Thoracic aorta (tissue), 2 donors: ENCODE data around the gene IL17F. TPM values are rescaled to one million over a fixed set of nuclear protein-coding genes. Genes with fewer than 3 reads are reported as not detected.
"Not testable (repeated sequence)": the region's sequence is repeated elsewhere in the genome, so short reads cannot be mapped to it uniquely, and the experiment has no call there.

ENCODE experiments used
- ATAC-seq: fragments of 150-250 bp; one replicate; pipeline ENCODE4 v1.8.0; 2017; ENCODE audit warnings: low read depth; ENCODE audit not compliant: insufficient number of reproducible peaks, low FRiP score
- DNase-seq: peaks from one replicate; pipeline ENCODE4 v3.0.0-alpha.2; 2020; ENCODE audit warnings: low spot score
- H3K27ac ChIP-seq, 2 donors: fragments of 200-600 bp; sonication (generic); 1 replicate in 1 of 2; 2 replicates in 1 of 2; pipeline ENCODE4 v1.5.1; 2016; ENCODE audit warnings: mild to moderate bottlenecking in 2 of 2, moderate library complexity in 2 of 2
- H3K27me3 ChIP-seq: fragments of 200-600 bp; sonication (generic); replicated peaks from 2 replicates; pipeline ENCODE4 v1.6.0; 2016; ENCODE audit warnings: mild to moderate bottlenecking; ENCODE audit not compliant: insufficient read depth
- H3K36me3 ChIP-seq: fragments of 200-600 bp; sonication (generic); one replicate; pipeline ENCODE4 v1.5.1; 2016
- H3K4me1 ChIP-seq, 2 donors: fragments of 200-600 bp; sonication (generic); 1 replicate in 1 of 2; 2 replicates in 1 of 2; pipeline versions ENCODE4 v1.5.1 to v1.6.0; 2016; ENCODE audit warnings: low read depth in 2 of 2, mild to moderate bottlenecking in 1 of 2; ENCODE audit not compliant: control insufficient read depth in 1 of 2
- H3K4me3 ChIP-seq: fragments of 200-600 bp; sonication (generic); 2 replicates; pipeline ENCODE4 v1.5.1; 2016; ENCODE audit warnings: mild to moderate bottlenecking
- H3K9me3 ChIP-seq: fragments of 200-600 bp; sonication (generic); 2 replicates; pipeline ENCODE4 v1.5.1; 2016
- CTCF ChIP-seq: fragments of 200-600 bp; sonication (generic); IDR thresholded peaks from one replicate; pipeline ENCODE4 v1.5.1; 2019; ENCODE audit warnings: antibody characterized with exemption
- total RNA-seq, 2 donors: library from RNA; depleted of rRNA; stranded (reverse); fragments of >200 nt; gene quantifications; one replicate each; pipeline versions ENCODE4 v1.1.0 to v1.2.3, GENCODE V29; 2016

Gene IL17F
- total RNA-seq, 2 donors from 2014 or later: not detected

GRCh38 chr6:52208612-52209011, 35.7 kb downstream of the IL17F start:
- DNase-seq: no peak
- H3K9me3 ChIP-seq: no peaks in the 10 kb centered on the region
- H3K4me3 ChIP-seq: no peak overlapping the region
- peak; percentile 20 for ATAC-seq
- no peaks in the 10 kb centered on the region for H3K36me3 ChIP-seq
- H3K27ac ChIP-seq: no peak overlapping the region
- no peaks in the 10 kb centered on the region for H3K4me1 ChIP-seq
- no peak for TF ChIP-seq CTCF
- no peaks in the 10 kb centered on the region for H3K27me3 ChIP-seq

GRCh38 chr6:52207066-52207465, 37.2 kb downstream of the IL17F start:
- Histone ChIP-seq H3K36me3 (no peaks in the 10 kb centered on the region), H3K9me3 (no peaks in the 10 kb centered on the region), H3K27ac (no peak overlapping the region), H3K4me3 (no peak overlapping the region), H3K4me1 (no peaks in the 10 kb centered on the region), H3K27me3 (no peaks in the 10 kb centered on the region)
- no peak for ATAC-seq
- TF ChIP-seq CTCF: no peak
- DNase-seq: no peak

GRCh38 chr6:52201493-52201892, 42.8 kb downstream of the IL17F start:
- ATAC-seq: no peak
- no peak for TF ChIP-seq CTCF

GRCh38 chr6:52201046-52201445, 43.3 kb downstream of the IL17F start:
- Histone ChIP-seq H3K36me3 (no peaks in the 10 kb centered on the region), H3K27ac (no peak overlapping the region), H3K4me3 (no peak overlapping the region), H3K4me1 (no peaks in the 10 kb centered on the region), H3K9me3 (no peaks in the 10 kb centered on the region), H3K27me3 (no peaks in the 10 kb centered on the region)
- no peak for ATAC-seq
- no peak for DNase-seq
- TF ChIP-seq CTCF: no peak

More at GRCh38 chr6:52201493-52201892, 42.8 kb downstream of the IL17F start:
- Histone ChIP-seq H3K27ac (no peak overlapping the region), H3K9me3 (no peaks in the 10 kb centered on the region), H3K4me1 (no peaks in the 10 kb centered on the region), H3K27me3 (no peaks in the 10 kb centered on the region), H3K36me3 (no peaks in the 10 kb centered on the region), H3K4me3 (no peak overlapping the region)
- DNase-seq: no peak

DNA sequence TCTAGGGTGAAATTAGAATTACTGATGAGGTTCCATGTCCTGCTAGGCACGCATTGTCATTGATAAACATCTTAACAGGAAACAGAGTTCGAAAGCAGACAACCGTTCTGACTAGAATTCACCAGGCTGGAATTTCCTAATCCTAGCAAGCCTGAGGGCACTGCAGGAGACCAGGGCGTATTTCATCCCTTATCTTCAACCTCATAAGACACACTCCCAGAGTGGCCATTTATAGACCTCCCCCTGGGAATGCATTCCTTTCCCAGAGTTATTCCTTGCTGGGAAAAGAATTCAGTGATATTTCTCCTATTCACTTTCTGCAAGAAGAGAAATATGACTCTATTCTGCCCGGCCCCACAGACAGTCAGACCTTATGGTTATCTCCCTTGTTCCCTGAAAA, 44.2 kb downstream of the IL17F start:
- not testable (repeated sequence) for ATAC-seq, H3K9me3 ChIP-seq, DNase-seq, H3K4me1 ChIP-seq, H3K27me3 ChIP-seq, H3K36me3 ChIP-seq, H3K4me3 ChIP-seq, H3K27ac ChIP-seq

DNA sequence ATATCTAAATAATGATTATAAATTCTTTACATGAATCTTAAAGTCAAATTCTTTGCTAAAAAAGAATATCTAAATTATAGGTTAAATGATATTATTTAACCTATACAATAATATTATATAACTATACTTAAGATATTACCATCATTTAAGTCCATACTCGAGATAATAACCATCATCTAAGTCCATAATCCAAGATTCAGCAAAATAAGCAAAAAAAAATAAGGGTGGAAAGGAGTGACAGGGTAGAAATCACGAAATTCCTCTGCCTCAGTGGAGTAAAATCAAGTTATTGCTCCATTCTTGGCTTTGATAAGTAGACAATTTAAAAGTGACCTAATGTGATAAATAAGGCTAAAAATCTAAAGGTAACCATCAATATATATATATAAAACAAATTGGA, 48.4 kb downstream of the IL17F start:
- no peaks in the 10 kb centered on the region for H3K9me3 ChIP-seq
- no peak for ATAC-seq
- no peak overlapping the region for H3K27ac ChIP-seq
- H3K27me3 ChIP-seq: no peaks in the 10 kb centered on the region
- no peak overlapping the region for H3K4me3 ChIP-seq
- no peaks in the 10 kb centered on the region for H3K4me1 ChIP-seq
- TF ChIP-seq CTCF: no peak
- DNase-seq: no peak
- no peaks in the 10 kb centered on the region for H3K36me3 ChIP-seq
